Measurements from ENCODE around the gene UBB. TPM values are rescaled to one million over a fixed set of nuclear protein-coding genes. Genes with fewer than 3 reads are reported as not detected.
A peak's percentile ranks its signal among the peaks of the same experiment; 100 is the strongest.
"Not testable (repeated sequence)": the region's sequence is repeated elsewhere in the genome, so short reads cannot be mapped to it uniquely, and the experiment has no call there.

The UBB gene
- total RNA-seq, 1 donor from 2014 or later: 1,366 TPM

- DNase-seq (ENCODE audit: low spot score): peak; percentile 84
Observed at GRCh38 chr17:16374146-16374938, 6.5 kb upstream of the UBB start.

GRCh38 chr17:16377941-16378341, 3.0 kb upstream of the UBB start:
- DNase-seq (ENCODE audit: low spot score): no peak

- DNase-seq (ENCODE audit: low spot score): no peak
Observed at GRCh38 chr17:16378636-16379282, 2.1 kb upstream of the UBB start.

- DNase-seq (ENCODE audit: low spot score): no peak
Observed at GRCh38 chr17:16379654-16380053, 1.2 kb upstream of the UBB start.

- no peak for DNase-seq (ENCODE audit: low spot score)
Observed at GRCh38 chr17:16381496-16381820, 567 bp downstream of the UBB start.

GRCh38 chr17:16383216-16383615, 2.3 kb downstream of the UBB start:
- no peak for DNase-seq (ENCODE audit: low spot score)

- DNase-seq (ENCODE audit: low spot score): no peak
Observed at GRCh38 chr17:16383772-16384287, 2.9 kb downstream of the UBB start.

GRCh38 chr17:16384557-16384956, 3.7 kb downstream of the UBB start:
- DNase-seq (ENCODE audit: low spot score): no peak

GRCh38 chr17:16386126-16386507, 5.2 kb downstream of the UBB start:
- not testable (repeated sequence) for DNase-seq (ENCODE audit: low spot score)

- no peak for DNase-seq (ENCODE audit: low spot score)
Observed at GRCh38 chr17:16391451-16391850, 10.6 kb downstream of the UBB start.

- not testable (repeated sequence) for DNase-seq (ENCODE audit: low spot score)
Observed at GRCh38 chr17:16392491-16392890, 11.6 kb downstream of the UBB start.

GRCh38 chr17:16395887-16396286, 15.0 kb downstream of the UBB start:
- peak; percentile 87 for DNase-seq (ENCODE audit: low spot score)

GRCh38 chr17:16396693-16397092, 15.8 kb downstream of the UBB start:
- peak; percentile 63 for DNase-seq (ENCODE audit: low spot score)

GRCh38 chr17:16398270-16399267, 17.7 kb downstream of the UBB start:
- peak; percentile 45 for DNase-seq (ENCODE audit: low spot score)

- DNase-seq (ENCODE audit: low spot score): not testable (repeated sequence)
Observed at GRCh38 chr17:16403847-16404246, 23.0 kb downstream of the UBB start.

GRCh38 chr17:16406742-16407674, 26.1 kb downstream of the UBB start:
- peak; percentile 73 for DNase-seq (ENCODE audit: low spot score)

- peak; percentile 87 for DNase-seq (ENCODE audit: low spot score)
Observed at GRCh38 chr17:16407911-16408588, 27.2 kb downstream of the UBB start.

GRCh38 chr17:16415031-16415924, 34.4 kb downstream of the UBB start, which contains the start of gene TRPV2:
Gene TRPV2 (plus strand): TSS chr17:16415571. CDS start chr17:16417669, 2,098 bp downstream.
- no peak for DNase-seq (ENCODE audit: low spot score)

- no peak for DNase-seq (ENCODE audit: low spot score)
Observed at GRCh38 chr17:16417399-16417798, 36.5 kb downstream of the UBB start.

All from umbilical cord (tissue), 2 donors.